Effector memory CD4-positive, alpha-beta T cell (primary cell): ENCODE measurements around the gene ARR3.
"Not testable (repeated sequence)": the region's sequence is repeated elsewhere in the genome, so short reads cannot be mapped to it uniquely, and the experiment has no call there.

Experiments
- DNase-seq, 3 donors: peaks; one replicate each; pipeline ENCODE4 v3.0.0-alpha.2; 2020
- H3K27ac ChIP-seq: 2 replicates; pipeline ENCODE4 v1.7.0; 2013; ENCODE audit warnings: mild to moderate bottlenecking, low read length, moderate library complexity; ENCODE audit not compliant: insufficient read depth, poor library complexity, severe bottlenecking
- H3K27me3 ChIP-seq: replicated peaks from 2 replicates; pipeline ENCODE4 v1.7.0; 2013; ENCODE audit warnings: mild to moderate bottlenecking, low read length; ENCODE audit not compliant: insufficient read depth, control insufficient read depth, poor library complexity, severe bottlenecking
- H3K36me3 ChIP-seq: 2 replicates; pipeline ENCODE4 v1.7.0; 2013; ENCODE audit warnings: mild to moderate bottlenecking, low read length, moderate library complexity; ENCODE audit not compliant: control insufficient read depth, insufficient read depth
- H3K4me1 ChIP-seq: 2 replicates; pipeline ENCODE4 v1.7.0; 2013; ENCODE audit warnings: low read length, mild to moderate bottlenecking; ENCODE audit not compliant: control insufficient read depth, insufficient read depth, poor library complexity, severe bottlenecking
- H3K4me3 ChIP-seq: 2 replicates; pipeline ENCODE4 v1.7.0; 2013; ENCODE audit warnings: low read length, low read depth, mild to moderate bottlenecking; ENCODE audit not compliant: insufficient read depth, poor library complexity, severe bottlenecking
- H3K9me3 ChIP-seq: 2 replicates; pipeline ENCODE4 v1.7.0; 2013; ENCODE audit warnings: mild to moderate bottlenecking, low read length, moderate library complexity; ENCODE audit not compliant: control insufficient read depth
- total RNA-seq, 3 donors: gene quantifications; one replicate each; lab custom pipeline; 2026; lab: John Stamatoyannopoulos, UW

ARR3 gene
- 0 reads per million in 3 donors for total RNA-seq

DNA sequence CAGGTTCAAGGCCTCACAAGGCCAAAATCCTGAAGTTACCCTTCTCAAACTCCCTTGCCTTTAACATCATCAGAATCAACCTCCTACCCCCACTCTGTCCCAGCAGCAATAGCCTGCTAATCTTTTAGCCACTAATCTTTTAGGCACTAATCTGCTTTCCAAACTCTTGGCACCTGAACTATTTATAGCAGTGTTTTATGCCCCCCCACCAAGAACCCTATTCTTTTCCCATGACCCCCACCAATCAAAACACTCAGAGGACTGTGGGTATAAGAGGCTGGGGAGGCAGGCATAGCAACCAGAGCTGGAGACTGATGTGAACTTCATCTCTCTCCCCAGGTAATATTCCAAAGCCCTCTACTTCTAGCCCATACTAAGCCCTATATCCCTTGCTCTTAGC is at the start of gene ARR3:
ARR3 (plus strand) TSS at position 301 of the 400 bp plus-strand sequence. CDS start 1,052 bp downstream, outside the sequence.
- Histone ChIP-seq H3K4me1 (no peaks in the 10 kb centered on the region), H3K27ac (no peak within 1 kb of the TSS), H3K36me3 (no peaks in the 10 kb centered on the region), H3K9me3 (no peaks in the 10 kb centered on the region), H3K27me3 (no peaks in the 10 kb centered on the region), H3K4me3 (no peak within 1 kb of the TSS)
- DNase-seq: no peak

DNA sequence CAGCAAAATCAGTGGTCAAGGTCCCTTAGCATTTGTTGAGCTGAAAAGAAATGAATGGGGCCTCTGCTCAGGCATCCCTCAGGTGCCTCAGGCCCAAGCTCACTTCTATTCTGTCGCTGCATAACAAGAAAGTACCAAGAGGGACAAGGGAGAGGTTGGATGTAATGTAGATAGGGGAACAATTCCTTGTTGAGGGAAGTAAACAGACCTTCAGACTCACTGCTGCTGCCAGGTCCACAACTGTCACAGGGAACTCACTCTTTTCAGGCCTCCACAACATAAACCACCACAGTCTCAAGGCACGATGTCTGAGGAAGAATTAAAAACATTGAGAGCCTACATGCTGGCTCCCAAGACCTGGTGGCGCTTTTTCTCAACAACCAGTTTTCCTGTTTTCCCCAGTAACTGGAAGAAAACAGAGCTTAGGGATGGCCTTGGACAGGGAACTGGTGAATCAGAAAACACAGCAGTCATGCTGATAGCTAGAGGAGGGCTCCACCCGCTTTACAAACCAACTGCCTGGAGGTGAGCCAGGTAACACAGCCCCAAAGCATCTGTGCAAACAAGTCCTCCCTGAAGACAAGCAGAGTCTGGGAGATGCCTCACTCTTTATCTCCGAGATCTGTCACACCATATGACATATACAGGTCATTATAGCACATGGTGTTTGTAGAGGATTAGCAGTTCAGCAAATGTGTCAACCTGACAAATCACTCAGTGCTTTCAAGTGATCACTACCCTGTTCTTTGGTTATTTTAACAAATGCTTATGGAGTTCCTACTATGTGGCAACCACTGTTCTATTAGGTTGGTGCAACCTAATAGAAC is 48.0 kb upstream of the ARR3 start:
- Histone ChIP-seq H3K27ac (no peak overlapping the region), H3K4me1 (no peaks in the 10 kb centered on the region), H3K36me3 (no peaks in the 10 kb centered on the region), H3K9me3 (no peaks in the 10 kb centered on the region), H3K27me3 (no peaks in the 10 kb centered on the region), H3K4me3 (no peak overlapping the region)
- no peak for DNase-seq

DNA sequence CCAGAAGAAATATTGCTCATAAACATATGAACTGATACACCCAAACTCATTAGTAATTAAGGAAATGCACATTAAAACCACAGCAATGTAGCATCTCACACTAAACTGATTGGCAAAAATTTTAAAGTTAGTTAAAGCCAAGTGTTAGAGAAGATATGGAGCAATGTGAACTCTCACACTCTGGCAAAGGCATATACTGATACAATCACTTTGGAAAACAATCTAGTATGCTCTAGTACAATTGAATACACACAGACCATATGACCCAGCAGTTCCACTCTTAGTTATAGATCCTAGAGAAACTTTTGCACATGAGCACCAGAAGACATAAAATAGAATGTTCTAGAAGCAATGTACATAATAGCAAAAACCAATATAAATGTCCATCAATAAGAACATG is 42.1 kb upstream of the ARR3 start:
- no peaks in the 10 kb centered on the region for H3K9me3 ChIP-seq

DNA sequence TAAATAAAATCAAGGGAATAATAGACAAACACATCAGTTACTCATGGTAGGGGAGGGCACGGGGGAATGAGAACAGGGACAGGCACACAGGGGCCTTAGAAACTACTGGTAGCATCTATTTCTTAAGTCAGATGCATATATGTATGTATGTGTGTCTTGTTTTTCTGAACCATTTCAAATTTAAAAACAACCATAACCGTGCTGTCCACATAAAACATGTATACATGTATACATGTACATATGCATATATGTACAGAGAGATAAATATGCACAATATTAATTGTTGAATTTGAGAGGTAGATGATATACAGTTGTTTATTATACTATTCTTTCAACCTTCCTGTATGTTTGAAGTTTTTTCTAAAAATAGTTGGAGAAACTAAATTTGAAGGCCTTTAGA is 41.4 kb upstream of the ARR3 start:
- no peak for DNase-seq
- Histone ChIP-seq H3K36me3 (no peaks in the 10 kb centered on the region), H3K4me3 (no peak overlapping the region), H3K27me3 (no peaks in the 10 kb centered on the region), H3K9me3 (no peaks in the 10 kb centered on the region), H3K27ac (no peak overlapping the region), H3K4me1 (no peaks in the 10 kb centered on the region)

More for the DNA sequence above, 42.1 kb upstream of the ARR3 start:
- H3K27me3 ChIP-seq: no peaks in the 10 kb centered on the region
- no peak for DNase-seq
- no peak overlapping the region for H3K4me3 ChIP-seq
- H3K36me3 ChIP-seq: no peaks in the 10 kb centered on the region
- H3K27ac ChIP-seq: no peak overlapping the region
- H3K4me1 ChIP-seq: no peaks in the 10 kb centered on the region

DNA sequence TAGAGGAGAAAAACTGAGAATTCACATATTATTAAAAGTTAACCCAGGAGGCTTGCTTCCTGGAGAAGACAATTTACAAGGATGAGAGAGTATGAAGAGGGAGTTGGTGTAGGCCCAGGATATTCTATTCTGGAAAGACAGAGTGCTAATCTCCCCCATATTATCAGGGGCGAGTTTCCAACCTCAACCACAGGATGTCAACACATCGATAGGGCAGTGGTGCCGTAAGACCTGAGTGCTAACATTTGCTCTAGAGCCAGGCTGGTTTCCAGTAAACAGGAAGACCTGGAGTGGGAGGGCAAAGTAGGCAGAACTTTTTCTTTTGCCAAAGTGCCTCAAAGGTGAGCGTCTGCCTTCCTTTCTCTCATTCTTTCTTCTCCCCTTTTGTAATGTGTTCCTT is 36.5 kb upstream of the ARR3 start:
- no peak for DNase-seq
- H3K4me3 ChIP-seq: no peak overlapping the region
- H3K27me3 ChIP-seq: no peaks in the 10 kb centered on the region
- H3K36me3 ChIP-seq: no peaks in the 10 kb centered on the region
- H3K27ac ChIP-seq: no peak overlapping the region
- H3K9me3 ChIP-seq: no peaks in the 10 kb centered on the region
- no peaks in the 10 kb centered on the region for H3K4me1 ChIP-seq

DNA sequence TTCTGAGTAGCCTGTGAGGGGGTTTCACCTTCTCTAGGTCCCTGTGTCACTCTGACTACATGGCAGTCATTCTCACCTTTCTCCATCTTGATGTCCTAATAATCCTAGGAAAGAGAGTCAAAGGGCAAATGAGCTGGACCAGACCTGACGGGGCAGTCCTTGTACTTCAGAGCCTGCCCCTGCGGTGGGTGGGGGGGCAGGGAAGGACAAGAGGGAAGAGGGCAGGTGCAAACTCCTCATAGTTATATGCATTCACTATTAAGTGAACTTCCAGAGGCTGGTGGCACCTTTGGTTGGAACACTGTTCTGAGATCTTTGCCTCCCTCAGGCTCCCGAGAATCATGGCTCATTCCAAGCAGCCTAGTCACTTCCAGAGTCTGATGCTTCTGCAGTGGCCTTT is 33.8 kb upstream of the ARR3 start, which contains the start of gene AWAT1:
AWAT1 (plus strand) TSS at position 301 of the 400 bp plus-strand sequence; CDS start at position 342, 41 bp downstream.
- H3K27me3 ChIP-seq: no peaks in the 10 kb centered on the region
- H3K36me3 ChIP-seq: no peaks in the 10 kb centered on the region
- DNase-seq: no peak
- H3K4me1 ChIP-seq: no peaks in the 10 kb centered on the region
- no peaks in the 10 kb centered on the region for H3K9me3 ChIP-seq
- no peak within 1 kb of the TSS for H3K27ac ChIP-seq
- no peak within 1 kb of the TSS for H3K4me3 ChIP-seq

DNA sequence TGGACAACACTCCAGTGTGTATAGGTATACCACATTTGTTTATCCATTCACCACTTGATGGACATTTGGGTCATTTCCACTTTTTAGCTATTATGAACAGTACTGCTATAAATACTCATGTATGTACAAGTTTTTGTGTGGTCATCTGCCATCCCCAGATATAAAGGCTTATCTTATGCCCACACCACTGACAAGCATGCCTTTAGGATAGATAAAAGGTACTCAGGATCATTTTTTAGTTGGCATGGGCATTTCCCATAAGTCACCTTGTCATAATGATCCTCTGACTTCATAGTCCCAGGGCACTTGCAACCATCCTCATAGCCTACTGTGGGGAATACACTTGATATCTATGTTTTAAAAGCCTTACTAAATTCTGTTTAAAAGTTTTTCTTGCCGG is 27.4 kb upstream of the ARR3 start:
- Histone ChIP-seq H3K4me3 (no peak overlapping the region), H3K4me1 (no peaks in the 10 kb centered on the region), H3K9me3 (no peaks in the 10 kb centered on the region), H3K36me3 (no peaks in the 10 kb centered on the region), H3K27ac (no peak overlapping the region), H3K27me3 (no peaks in the 10 kb centered on the region)
- no peak for DNase-seq

DNA sequence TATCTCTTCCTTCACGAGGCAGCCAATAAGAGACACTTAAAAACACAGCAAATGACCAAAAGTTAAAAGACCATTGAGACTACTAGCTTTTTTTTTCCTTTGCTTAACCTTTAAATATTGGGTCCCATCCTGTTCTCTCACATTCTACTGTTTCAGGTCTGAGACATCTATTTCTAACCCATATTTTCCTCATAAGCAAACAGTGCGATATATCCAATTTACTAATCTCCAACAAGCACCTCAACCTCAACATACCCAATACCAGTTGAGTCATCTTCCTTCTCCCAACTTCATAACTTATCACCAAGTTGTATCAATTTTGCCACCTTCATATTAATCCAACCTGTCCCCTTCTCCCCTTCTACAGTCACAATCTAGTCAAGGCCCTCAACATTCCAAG is 26.6 kb upstream of the ARR3 start:
- no peak overlapping the region for H3K27ac ChIP-seq
- no peaks in the 10 kb centered on the region for H3K27me3 ChIP-seq
- no peaks in the 10 kb centered on the region for H3K9me3 ChIP-seq
- no peak overlapping the region for H3K4me3 ChIP-seq
- no peak for DNase-seq
- no peaks in the 10 kb centered on the region for H3K36me3 ChIP-seq
- no peaks in the 10 kb centered on the region for H3K4me1 ChIP-seq

DNA sequence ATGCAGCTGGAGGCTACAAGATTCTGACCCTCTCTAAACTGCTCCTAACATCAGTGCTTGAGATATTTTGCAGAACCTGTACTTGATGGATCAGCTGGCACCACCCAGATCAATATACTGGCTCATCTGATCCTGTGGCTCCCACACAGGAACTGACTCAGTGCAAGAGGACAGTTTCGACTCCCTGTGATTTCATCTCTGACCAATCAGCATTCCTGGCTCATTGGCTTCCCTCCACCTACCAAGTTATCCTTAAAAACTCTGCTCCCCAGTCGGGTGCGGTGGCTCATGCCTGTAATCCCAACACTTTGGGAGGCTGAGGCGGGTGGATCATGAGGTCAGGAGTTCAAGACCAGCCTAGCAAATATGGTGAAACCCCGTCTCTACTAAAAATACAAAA is 24.5 kb upstream of the ARR3 start:
- H3K4me3 ChIP-seq, H3K27me3 ChIP-seq, DNase-seq: not testable (repeated sequence)

DNA sequence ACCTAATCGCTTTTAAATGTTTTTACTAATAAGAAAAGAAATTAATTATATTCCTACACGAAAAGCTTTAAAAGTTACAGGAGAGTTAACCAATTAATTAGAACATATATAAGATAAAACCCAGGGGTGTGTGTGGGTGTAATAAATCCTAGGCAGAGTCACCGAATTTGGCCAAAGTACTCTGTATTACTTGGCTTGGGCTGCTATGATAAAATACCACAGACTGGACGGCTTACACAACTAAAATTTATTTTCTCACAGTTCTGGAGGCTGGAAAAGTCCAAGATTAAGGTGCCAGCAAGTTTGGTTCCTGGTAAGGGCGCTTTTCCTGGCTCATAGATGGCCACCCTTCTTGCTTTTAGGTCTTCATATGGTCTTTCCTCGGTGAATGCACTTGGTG is 23.3 kb upstream of the ARR3 start:
- Histone ChIP-seq H3K36me3 (no peaks in the 10 kb centered on the region), H3K27me3 (no peaks in the 10 kb centered on the region), H3K27ac (no peak overlapping the region), H3K4me3 (no peak overlapping the region), H3K4me1 (no peaks in the 10 kb centered on the region), H3K9me3 (no peaks in the 10 kb centered on the region)
- no peak for DNase-seq

More for the DNA sequence above, 24.5 kb upstream of the ARR3 start:
- not testable (repeated sequence) for H3K4me1 ChIP-seq, H3K9me3 ChIP-seq, H3K27ac ChIP-seq, H3K36me3 ChIP-seq
